Measurements from ENCODE around the gene GNA14. TPM values are rescaled to one million over a fixed set of nuclear protein-coding genes. Genes with fewer than 3 reads are reported as not detected.

Gene GNA14
- total RNA-seq, 1 experiment from 2014 or later = 0.25 TPM

DNA sequence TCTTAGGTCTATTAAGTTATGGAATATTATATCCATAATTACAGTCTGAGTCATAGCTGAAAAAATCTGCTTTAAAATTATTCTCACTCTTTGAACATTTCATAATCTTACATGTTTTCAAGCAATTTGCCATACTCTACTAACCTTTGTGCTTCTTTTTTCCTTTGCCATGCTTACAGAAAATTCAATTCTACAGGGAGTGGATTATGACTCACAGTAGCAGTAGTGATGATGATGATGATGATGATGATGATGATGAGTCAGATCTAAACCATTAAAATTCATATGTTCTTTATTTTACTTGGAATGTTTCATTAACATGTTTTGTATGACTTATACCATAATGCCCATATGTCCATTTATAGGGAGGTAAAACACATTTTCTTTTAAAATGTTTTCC, 263.7 kb downstream of the GNA14 start (continued):
- no peak for TF ChIP-seq YY1 (IDR thresholded peaks at IDR 0.05; ENCODE audit: extremely low read depth, insufficient replicate concordance, low read depth, low read length)
- TF ChIP-seq SIN3A (IDR thresholded peaks at IDR 0.05; ENCODE audit: low read depth) = no peak
- TF ChIP-seq JUND (IDR thresholded peaks at IDR 0.05) = no peak
- no peak for TF ChIP-seq EGR1 (IDR thresholded peaks at IDR 0.05; ENCODE audit: low read depth)

GRCh38 chr9:77375956-77376532, 272.1 kb downstream of the GNA14 start:
- ChIA-PET RAD21 (ENCODE audit: low non-redundant PET in 1 of 2, low total read pairs in 2 of 2, uncharacterized antibody in 2 of 2, unreplicated experiment in 2 of 2) (no interaction called here), POLR2A (no interaction called here), CTCF (no interaction called here)
- Histone ChIP-seq H3K36me3 (ENCODE audit: control insufficient read depth in 1 of 2, insufficient read depth in 2 of 2, low read length in 2 of 2) (peaks cover 0 to 4% of the 10 kb centered on the region in 2 experiments; a peak in 3 of 4 replicates), H3K4me3 (replicated peaks in 1 of 2; ENCODE audit: low read depth in 1 of 2, low read length in 2 of 2) (no peak overlapping the region), H3K27ac (ENCODE audit: low read depth, low read length) (no peak overlapping the region), H3K79me2 (ENCODE audit: insufficient read depth, low read length) (no peaks in the 10 kb centered on the region), H3K4me2 (ENCODE audit: low read length) (no peak overlapping the region), H4K20me1 (ENCODE audit: insufficient read depth) (no peaks in the 10 kb centered on the region), H3K9ac (ENCODE audit: low read length) (no peak overlapping the region), H3K27me3 (ENCODE audit: insufficient read depth, low read length) (no peaks in the 10 kb centered on the region), H3K9me3 (ENCODE audit: control insufficient read depth in 1 of 2, insufficient read depth in 1 of 2, low read depth in 1 of 2, low read length in 2 of 2) (no peaks in the 10 kb centered on the region), H3K9me2 (ENCODE audit: insufficient read depth) (no peaks in the 10 kb centered on the region), H3K4me1 (ENCODE audit: control insufficient read depth in 1 of 2, insufficient read depth in 2 of 2, low read length in 2 of 2) (no peaks in the 10 kb centered on the region), H2AFZ (ENCODE audit: low read depth, low read length, poor library complexity, severe bottlenecking) (no peak overlapping the region)
- ATAC-seq (no peak), DNase-seq (ENCODE audit: low read depth, low spot score) (no peak)
- no TSS peak for BruUV-seq (replicated peaks)
- intact Hi-C loops (cut with micrococcal nuclease) = no loop called here
- no peak for TF ChIP-seq EZH2 (IDR thresholded peaks at IDR 0.05)

DNA sequence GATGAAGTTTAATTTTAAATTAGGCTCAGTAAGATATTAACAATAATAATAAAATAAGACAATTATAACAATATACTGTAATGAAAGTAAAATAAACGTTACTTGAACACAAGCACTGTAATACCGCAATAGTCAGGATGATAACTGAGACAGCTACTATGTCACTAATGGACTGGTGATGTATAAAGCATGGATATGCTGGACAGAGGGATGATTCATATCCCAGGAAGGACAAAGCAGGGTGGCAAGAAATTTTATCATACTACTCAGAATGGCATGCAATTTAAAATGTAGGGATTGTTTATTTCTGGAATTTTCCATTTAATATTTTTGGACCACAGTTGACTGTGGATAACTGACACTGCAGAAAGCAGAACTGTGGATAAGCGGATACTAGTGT, 273.9 kb downstream of the GNA14 start:
- Histone ChIP-seq H3K36me3 (ENCODE audit: control insufficient read depth in 1 of 2, insufficient read depth in 2 of 2, low read length in 2 of 2) (peaks cover 0 to 7% of the 10 kb centered on the region in 2 experiments; a peak in 3 of 4 replicates), H4K20me1 (ENCODE audit: insufficient read depth) (no peaks in the 10 kb centered on the region), H3K9ac (ENCODE audit: low read length) (no peak overlapping the region), H3K4me1 (ENCODE audit: control insufficient read depth in 1 of 2, insufficient read depth in 2 of 2, low read length in 2 of 2) (no peaks in the 10 kb centered on the region), H3K27ac (ENCODE audit: low read depth, low read length) (no peak overlapping the region), H3K4me3 (replicated peaks in 1 of 2; ENCODE audit: low read depth in 1 of 2, low read length in 2 of 2) (no peak overlapping the region), H3K79me2 (ENCODE audit: insufficient read depth, low read length) (no peaks in the 10 kb centered on the region), H2AFZ (ENCODE audit: low read depth, low read length, poor library complexity, severe bottlenecking) (no peak overlapping the region), H3K27me3 (ENCODE audit: insufficient read depth, low read length) (no peaks in the 10 kb centered on the region), H3K9me2 (ENCODE audit: insufficient read depth) (no peaks in the 10 kb centered on the region), H3K9me3 (ENCODE audit: control insufficient read depth in 1 of 2, insufficient read depth in 1 of 2, low read depth in 1 of 2, low read length in 2 of 2) (no peaks in the 10 kb centered on the region), H3K4me2 (ENCODE audit: low read length) (no peak overlapping the region)
- no peak for TF ChIP-seq YY1 (IDR thresholded peaks at IDR 0.05; ENCODE audit: extremely low read depth, insufficient replicate concordance, low read depth, low read length)
- TF ChIP-seq CBX3 (IDR thresholded peaks at IDR 0.05; ENCODE audit: low read depth) = no peak
- TF ChIP-seq CEBPB (IDR thresholded peaks at IDR 0.05; ENCODE audit: low read depth) = no peak
- no peak for TF ChIP-seq EGR1 (IDR thresholded peaks at IDR 0.05; ENCODE audit: low read depth)
- no peak for TF ChIP-seq POLR2AphosphoS5 (IDR thresholded peaks at IDR 0.05; ENCODE audit: low read depth, low read length)
- TF ChIP-seq, protein P1, sequence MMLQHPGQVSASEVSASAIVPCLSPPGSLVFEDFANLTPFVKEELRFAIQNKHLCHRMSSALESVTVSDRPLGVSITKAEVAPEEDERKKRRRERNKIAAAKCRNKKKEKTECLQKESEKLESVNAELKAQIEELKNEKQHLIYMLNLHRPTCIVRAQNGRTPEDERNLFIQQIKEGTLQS (IDR thresholded peaks at IDR 0.05) = no peak
- TF ChIP-seq TCF7L2 (IDR thresholded peaks at IDR 0.05; ENCODE audit: borderline replicate concordance, extremely low read depth, insufficient read depth, insufficient read length) = no peak
- no peak for TF ChIP-seq SRF (IDR thresholded peaks at IDR 0.05; ENCODE audit: low read depth)
- intact Hi-C loops (cut with micrococcal nuclease) = no loop called here
- ChIA-PET POLR2A (no interaction called here), RAD21 (ENCODE audit: low non-redundant PET in 1 of 2, low total read pairs in 2 of 2, uncharacterized antibody in 2 of 2, unreplicated experiment in 2 of 2) (no interaction called here), CTCF (no interaction called here)
- no TSS peak for BruUV-seq (replicated peaks)
- DNase-seq (ENCODE audit: low read depth, low spot score) = no peak
- no peak for ATAC-seq
